A549 (cell line): Measurements from ENCODE around the gene TTC12.

ENCODE experiments used
- CHD2 ChIP-seq: fragments of 150-350 bp; IDR thresholded peaks from 2 replicates; pipeline ENCODE4 v1.6.1; 2014; ENCODE audit warnings: low read length; ENCODE audit not compliant: partially characterized antibody
- CTCF ChIP-seq: fragments of >200 bp; sonication (Bioruptor Twin); formaldehyde crosslinking; IDR thresholded peaks from 3 replicates; pipeline ENCODE4 v1.5.1; 2016
- EP300 ChIP-seq, 2 experiments: fragments of >200 bp; sonication (Bioruptor Twin); formaldehyde crosslinking; IDR thresholded peaks; 2 replicates in 1 of 2; 3 replicates in 1 of 2; pipeline ENCODE4 v1.6.1; 2016 to 2017
- FOSL2 ChIP-seq, 2 experiments: fragments of 450-650 bp in 1 of 2; fragments of >200 bp in 1 of 2; sonication (Bioruptor Twin) in 1 of 2; formaldehyde crosslinking; IDR thresholded peaks; 2 replicates each; pipeline versions ENCODE4 v1.5.0 to v1.6.1; 2016 to 2020; ENCODE audit warnings: mild to moderate bottlenecking in 1 of 2, moderate library complexity in 1 of 2
- HOXA7 ChIP-seq: fragments of 250-450 bp; sonication (Bioruptor Pico); IDR thresholded peaks from 2 replicates; pipeline ENCODE4 v1.5.0; 2020; ENCODE audit warnings: mild to moderate bottlenecking, moderate library complexity
- JUN ChIP-seq, 2 experiments: fragments of >200 bp; sonication (Bioruptor Twin); formaldehyde crosslinking; IDR thresholded peaks; 2 replicates in 1 of 2; 3 replicates in 1 of 2; pipeline ENCODE4 v1.6.1; 2016 to 2017
- MYC ChIP-seq: IDR thresholded peaks from 2 replicates; pipeline ENCODE4 v1.6.1; 2012; ENCODE audit warnings: mild to moderate bottlenecking, inconsistent platforms, low read length, improper control_type of control experiment, borderline replicate concordance
- POLR2A ChIP-seq: IDR thresholded peaks from 2 replicates; pipeline ENCODE4 v1.6.1; 2012; ENCODE audit warnings: mild to moderate bottlenecking, low read length
- SMC3 ChIP-seq: fragments of >200 bp; sonication (Bioruptor Twin); formaldehyde crosslinking; IDR thresholded peaks from 3 replicates; pipeline ENCODE4 v1.6.1; 2018; ENCODE audit warnings: inconsistent platforms
- TFCP2L1 ChIP-seq: fragments of 250-450 bp; sonication (Bioruptor Pico); IDR thresholded peaks from 2 replicates; pipeline ENCODE4 v1.5.0; 2021; ENCODE audit warnings: mild to moderate bottlenecking

- TF ChIP-seq EP300 (IDR thresholded peaks at IDR 0.05) (no peak), TFCP2L1 (no peak), MYC (no peak), CHD2 (no peak), JUN (IDR thresholded peaks at IDR 0.05) (no peak), POLR2A (no peak), FOSL2 (IDR thresholded peaks at IDR 0.05) (no peak), FOSL2 (CRISPR knock-in tag; IDR thresholded peaks at IDR 0.05) (no peak), CTCF (no peak), SMC3 (no peak), HOXA7 (CRISPR knock-in tag) (no peak)
These were observed 26.0 kb upstream of the TTC12 start for GRCh38 chr11:113288286-113288863.
